Activated CD4-positive, alpha-beta T cell treated with anti-CD3 and anti-CD28 coated beads, Interleukin-2, Interleukin-6, amounts not matched to agents 100 ng/mL and 50 ng/mL, durations not matched to agents 16 hours and 8 hours (primary cell): Measurements from ENCODE around the gene POU2F3.
"Not testable (repeated sequence)": the region's sequence is repeated elsewhere in the genome, so short reads cannot be mapped to it uniquely, and the experiment has no call there.

Experiments
- DNase-seq: peaks from one replicate; pipeline ENCODE4 v3.0.0-alpha.2; 2020

POU2F3 gene

DNA sequence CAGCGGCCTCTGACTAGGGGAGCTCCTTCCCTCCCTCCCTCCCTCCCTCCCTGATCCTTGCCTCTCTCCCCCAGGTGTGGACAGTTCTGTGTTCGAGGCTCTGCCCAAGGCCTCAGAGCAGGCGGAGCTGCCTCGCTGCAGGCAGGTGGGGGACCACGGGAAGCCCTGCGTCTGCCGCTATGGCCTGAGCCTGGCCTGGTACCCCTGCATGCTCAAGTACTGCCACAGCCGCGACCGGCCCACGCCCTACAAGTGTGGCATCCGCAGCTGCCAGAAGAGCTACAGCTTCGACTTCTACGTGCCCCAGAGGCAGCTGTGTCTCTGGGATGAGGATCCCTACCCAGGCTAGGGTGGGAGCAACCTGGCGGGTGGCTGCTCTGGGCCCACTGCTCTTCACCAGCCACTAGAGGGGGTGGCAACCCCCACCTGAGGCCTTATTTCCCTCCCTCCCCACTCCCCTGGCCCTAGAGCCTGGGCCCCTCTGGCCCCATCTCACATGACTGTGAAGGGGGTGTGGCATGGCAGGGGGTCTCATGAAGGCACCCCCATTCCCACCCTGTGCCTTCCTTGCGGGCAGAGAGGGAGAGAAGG is 11.1 kb upstream of the POU2F3 start:
- DNase-seq = no peak

DNA sequence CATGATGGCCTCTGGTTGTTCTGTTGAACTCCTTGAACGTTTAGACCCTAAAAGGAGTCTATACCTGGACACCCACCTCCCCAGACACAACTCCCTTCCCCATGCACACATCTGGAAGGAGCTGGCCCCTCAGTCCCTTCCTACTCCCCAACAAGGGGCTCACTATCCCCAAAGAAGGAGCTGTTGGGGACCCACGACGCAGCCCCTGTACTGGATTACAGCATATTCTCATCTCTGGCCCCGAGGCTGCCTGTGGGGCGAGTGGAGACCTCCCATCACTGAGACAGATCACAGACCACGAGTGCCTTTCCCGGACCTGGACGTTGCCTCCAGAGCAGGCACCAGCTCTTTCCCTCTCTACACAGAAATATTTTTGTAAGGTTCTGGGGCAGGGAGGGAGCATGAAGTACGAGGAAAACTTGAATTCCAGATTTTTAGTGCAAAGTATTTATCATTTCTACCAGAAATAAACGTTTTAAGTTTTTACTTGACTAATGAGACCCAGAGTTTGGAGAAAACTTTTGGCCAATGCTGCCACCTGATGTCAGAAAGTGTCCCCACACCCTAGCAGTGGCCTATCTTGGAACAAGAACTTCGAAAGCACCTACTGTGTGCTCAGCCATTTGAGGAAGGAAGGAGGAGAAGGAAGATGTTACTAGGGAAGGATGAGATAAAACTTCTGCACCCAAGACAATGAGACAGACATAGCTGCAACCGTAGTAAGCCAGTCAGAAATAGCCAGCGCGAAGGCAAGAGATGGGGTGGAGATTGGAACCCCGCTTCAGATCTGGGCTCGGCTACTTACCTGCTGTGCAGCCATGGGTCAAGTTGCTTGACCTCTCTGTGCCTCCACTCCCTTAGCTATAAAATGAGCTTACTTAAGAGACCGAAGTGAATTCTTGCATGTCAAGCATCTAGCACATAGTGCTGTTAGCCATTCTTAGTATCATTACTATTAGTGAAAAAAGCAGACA is 10.2 kb upstream of the POU2F3 start:
- peak; percentile 18 for DNase-seq

DNA sequence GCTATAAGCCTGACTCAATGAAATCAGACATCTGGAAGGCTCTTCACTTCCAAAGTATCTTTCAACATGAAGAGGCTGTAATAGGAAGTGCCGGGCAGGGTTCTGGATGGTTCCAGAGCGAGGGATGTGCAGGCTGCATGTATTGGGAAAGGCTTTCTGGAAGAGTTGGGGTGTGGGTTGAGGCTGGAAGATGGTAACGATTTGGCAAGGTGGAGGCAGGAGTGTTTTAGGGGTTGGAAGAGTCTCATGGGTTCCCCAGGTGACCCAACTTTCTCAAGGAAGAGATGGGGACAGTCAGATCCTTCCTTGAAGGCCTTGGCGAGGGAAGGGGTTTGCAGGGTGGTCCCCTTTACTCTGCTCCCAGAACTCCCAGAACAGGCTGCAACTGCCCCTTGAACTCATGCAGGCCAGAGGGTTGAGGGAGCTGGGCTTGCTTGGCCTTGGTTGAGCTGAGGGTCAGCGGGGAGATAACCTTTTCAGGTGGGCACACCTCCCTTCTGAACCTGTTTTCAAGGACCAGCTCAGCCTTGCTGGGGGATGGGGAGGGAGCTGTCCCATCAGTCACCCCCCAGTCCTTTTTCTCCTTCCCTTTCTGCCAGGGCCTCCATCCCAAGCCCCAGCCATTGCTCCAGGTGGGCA is 9.4 kb upstream of the POU2F3 start:
- DNase-seq = no peak

DNA sequence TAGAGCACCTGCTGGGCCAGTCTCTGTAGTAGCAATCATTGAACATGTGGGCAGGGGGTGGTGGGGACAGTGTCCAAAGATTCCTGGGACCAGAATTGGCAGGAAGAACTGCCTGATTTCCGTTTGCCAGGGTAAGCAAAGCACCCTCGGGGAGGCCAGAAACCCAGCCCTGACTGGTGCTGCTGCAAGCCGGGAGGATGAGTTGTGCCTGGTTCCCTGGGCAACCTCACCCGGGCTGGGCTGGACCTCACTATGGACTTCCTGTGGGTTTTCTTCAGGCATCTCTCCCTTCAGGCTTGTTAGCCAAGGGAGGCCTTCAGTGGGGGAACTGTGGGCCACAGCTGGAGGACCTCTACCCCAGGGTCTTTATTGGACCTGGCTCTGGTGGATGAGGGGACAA is 8.0 kb upstream of the POU2F3 start:
- no peak for DNase-seq

DNA sequence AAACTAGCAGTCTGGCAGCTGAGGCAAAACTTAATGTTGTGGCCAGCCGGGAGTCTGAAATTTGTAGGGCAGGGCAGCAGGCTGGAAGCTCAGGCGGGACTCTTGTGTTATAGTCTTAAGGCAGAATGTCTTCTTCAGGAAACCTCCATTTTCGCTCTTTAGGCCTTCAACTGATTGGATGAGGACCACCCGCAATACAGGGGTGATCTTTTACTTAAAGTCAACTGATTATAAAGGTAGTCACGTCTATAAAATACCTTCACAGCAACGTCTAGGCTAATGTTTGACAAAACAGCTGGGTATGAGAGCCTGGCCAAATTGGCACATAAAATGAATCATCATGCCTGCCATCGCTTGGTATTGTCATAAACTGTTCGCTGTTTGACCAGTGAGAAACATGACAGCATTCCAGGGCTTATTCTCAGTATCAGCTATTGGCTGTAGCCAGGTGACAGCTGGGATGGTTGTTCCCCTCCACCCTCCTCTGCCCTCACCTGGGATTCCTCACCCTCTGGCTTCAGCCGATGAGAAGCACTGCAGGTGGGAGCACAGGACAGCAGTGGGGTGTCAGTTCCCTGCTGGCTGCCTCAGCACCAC is 6.6 kb upstream of the POU2F3 start:
- DNase-seq = no peak

DNA sequence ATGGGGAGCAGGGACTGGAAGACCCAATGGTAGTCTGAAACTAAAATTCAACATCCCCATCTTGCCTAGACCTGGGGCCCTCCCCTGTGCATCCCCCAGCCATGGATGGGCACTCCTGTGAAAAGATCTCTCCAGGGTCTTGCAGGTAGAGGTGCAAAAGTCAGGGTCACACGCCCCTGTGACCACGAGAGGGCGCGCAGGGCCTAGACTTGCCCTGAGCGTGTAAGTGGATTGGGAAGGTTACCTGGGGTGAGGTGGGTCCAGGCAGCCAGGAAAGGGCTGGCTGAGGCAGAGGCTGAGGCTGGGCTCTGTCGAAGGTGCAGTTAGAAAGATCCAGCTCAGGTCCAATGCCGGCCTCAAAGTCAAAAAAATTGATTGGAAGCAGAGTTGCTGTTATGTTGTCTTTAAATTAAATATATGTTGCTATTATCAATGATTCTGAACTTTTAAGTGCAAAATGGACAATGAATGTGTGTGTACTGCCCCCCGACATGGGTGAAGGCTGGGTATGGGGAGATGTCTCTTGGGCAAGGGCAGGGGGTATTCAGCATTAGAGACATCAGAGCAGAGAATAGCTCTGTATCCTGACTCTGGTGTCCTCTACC is 4.8 kb upstream of the POU2F3 start:
- peak; percentile 74 for DNase-seq

DNA sequence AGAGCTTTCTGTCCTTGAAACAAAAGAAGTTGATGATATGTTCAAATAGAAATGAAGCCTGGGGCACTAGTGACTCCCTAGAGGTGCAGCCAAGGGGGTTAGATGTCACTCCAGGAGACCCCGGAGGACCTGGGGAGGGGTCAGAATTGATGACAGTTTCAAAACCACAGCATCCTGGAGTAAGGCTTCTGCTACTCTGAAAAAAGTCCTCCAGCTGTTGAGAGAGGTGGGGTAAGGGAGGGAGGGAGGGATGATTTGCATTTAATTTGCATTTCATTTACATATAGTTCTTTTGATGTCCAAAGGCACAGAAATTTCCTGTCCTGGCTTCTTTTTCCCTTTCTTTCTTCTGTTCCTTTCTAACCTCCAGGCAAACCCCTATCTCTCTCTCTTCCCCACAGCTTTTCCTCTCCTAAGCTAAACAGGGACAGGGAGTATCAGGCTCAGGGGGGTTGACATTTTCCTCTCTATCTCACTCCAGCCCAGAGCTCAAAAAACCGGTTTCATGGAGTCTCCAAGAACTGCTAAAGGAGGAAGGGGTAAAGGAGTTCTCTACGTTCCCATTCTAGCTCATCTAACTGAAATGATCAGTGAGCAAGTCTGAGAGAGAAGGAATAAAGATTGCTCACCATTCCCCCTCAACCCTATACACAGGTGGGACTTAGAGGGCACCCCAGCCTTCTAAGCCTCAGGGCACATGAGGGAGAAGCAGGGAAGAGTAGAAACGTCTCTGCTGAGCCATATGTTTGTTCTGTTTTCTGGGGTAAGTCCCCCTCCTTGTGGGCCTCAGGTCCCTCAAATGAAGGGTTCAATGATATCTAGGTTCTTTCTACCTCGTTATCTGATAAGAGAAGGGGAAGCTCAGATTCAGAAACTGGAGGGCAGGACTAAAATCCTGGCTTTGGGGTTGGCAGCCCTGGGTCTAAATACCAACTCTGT is 3.5 kb upstream of the POU2F3 start:
- peak; percentile 7 for DNase-seq

DNA sequence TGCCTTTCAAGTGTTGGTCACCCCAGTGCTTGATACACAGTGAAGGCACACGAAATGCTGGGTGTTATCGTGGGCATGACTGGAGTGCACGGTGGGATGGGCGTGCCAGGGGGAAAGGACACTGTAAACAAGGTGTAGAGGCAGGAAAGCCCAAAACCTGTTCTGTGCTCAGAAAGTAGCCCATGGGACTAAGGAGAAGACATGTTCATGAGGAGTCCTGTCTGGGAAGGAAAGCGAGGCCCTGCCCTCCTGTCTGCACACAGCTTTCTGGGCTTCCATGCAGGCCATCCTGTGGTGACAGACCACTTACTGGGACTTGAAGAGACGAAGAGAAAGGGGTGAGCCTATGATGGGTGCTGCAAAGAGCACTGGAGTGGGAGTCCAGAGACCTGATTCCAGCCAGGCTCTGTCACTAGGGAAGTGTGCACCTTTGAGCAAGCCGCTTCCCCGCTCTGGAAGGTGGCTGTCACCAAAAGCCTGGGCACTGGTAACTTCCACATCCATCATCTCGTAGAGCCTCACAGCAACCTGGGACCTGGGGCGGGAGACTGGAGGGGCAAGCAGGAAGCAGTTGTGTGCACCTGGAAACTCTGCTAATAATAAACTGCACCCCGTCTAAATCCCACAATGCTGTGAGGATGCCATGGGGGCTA is 846 bp upstream of the POU2F3 start:
- no peak for DNase-seq

DNA sequence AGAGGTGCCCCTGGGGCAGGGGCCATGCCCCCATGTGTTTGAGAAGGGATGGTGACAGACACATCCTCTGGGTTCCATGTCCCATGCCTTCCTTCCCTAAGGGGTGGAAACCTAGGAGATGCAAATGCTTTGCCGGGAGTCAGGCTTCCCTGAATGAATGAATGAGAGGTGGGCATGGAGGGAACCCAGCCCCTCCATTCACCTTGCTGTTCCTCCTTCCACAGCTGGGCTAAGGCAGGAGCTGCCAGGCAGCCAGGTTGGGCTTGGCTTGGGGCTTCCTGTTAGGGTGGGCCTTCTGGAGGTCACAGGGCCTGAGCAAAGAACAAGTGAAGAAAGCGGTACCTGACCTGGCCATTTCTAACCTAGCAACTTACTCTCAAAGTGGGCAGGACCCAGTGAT is 926 bp downstream of the POU2F3 start:
- DNase-seq = no peak

DNA sequence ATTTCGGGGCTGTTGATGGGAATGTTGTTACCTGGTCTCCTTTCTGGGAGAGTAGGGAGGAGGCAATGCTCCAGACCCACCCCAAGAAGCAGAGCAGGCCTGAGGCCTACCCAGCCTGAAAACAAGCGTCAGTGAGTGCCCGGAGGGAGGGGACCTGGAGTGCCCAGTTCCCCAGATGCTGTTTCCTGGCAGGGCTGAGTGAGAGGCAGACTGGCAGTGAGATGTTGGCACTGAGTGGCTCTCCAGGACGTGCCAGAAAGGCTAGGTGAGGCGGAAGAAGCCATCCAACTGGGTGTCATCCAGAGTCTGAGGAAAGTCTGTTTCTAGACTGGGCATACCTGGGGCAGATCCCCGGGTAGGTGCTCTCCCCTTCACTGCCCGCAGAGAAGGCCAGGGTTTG is 1.3 kb downstream of the POU2F3 start:
- no peak for DNase-seq

DNA sequence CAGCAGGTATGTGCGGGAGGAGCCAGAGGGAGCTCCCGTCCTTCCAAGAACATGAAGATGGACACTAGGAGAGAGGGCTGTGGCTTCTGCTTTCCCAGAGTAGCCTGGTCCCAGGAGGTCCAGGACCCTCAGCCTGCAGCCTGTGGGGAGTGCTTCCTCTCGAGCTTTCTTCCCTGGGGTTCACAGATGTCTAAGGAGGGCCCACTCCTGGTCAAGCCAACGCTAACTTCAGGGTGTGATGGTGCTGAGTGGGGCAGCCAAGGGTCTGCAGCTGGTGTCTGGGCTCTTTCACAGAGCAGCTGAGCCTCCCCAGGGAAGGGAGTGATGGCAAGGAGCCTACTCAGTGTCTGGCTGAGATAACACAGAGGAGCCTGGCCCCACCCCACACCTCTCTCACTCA is 3.3 kb downstream of the POU2F3 start:
- no peak for DNase-seq

DNA sequence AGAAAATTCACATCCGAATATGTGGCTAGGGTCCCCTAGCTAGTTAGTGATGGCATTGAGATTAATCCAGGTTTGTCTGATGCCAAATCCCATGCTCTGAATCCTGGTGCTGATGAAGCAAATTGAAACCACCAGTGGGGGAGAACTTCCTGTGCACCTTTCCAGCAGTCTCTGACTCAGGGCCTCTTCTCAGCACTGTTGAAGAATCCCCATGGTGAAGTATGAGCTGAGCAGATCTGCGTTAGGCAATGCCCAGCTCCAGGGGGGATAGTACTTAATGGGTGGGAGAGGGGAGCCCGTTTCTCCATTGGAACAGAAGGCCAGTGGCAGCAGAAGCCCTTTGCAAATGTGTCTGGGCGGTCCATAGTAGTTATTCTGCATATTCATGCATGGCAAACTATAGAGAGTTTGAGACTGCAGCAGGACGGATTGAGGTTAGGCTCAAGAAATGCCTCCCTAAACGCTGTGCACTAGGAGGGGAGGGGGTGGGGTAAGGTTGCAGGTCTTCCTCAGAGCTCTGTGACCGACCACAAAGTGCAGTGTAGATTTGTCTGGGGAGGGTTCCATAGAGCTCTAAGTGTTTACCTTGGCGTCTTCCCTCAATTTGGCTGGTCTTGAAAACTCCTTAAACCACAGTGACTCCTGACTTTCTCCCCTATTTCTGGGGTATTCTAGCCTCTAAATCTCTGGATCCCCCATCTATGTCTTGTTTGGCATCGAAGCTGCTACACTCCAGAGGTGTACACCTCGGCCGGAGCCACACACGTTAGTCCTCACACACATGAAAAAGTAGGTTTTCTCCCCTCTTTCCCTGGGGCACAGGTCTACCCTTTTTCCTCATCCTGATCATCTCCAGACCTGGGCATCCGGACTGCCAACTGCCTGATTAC is 4.8 kb downstream of the POU2F3 start:
- DNase-seq = peak; percentile 38

DNA sequence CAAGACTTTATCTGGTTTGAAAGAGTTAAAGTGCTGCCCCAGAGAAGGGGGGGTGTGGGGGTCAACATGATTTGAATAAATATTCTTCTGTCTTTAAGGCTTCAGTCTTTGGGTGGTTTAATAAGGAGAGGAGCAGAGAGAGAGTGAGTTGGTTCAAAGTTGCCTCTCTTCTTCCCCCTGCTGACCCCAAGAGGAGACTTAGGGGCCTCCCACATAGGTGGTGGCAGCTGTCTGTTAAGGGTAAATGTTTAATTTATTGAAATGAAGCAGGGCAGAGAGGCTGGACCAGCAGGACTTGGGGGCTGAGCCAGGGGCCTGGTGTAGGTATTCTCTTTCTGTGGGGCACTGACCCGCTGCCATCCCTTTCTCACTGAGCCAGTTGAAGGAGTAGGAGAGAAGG is 5.5 kb downstream of the POU2F3 start:
- no peak for DNase-seq

DNA sequence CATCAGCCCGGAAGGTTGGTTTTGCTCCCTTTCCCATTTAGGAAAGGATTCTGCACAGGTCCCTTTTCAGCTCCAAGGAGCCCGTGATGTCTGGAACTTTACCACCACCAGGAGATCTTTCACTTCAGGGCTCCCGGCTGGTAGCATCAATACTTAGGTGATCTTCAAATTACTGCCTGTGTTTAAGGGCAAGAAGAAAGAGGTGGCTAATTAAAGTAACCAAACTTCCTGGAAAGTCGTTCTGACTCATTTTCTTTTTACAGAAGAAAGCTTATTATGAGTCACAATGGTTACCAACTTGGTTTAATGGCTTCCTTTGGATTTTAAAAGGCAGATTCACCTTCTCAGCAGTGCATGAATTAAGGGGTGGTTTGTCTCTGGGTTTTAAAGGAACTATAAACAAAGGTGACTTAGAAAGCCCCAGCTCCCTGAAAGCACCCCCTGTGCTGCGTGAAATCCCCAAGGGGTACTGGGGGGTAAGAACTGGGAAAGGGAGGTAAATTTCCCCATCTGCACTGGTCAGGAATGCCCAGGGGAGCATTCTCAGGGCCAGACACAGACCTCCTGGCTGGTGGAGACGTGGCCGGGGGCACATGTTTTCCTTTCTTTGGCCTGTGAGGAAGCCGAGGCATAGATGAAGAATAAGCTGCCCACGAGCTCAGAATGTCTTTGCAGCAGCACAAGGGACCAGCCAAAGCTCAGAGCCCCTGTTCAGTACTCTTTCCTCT is 8.8 kb downstream of the POU2F3 start:
- peak; percentile 80 for DNase-seq

DNA sequence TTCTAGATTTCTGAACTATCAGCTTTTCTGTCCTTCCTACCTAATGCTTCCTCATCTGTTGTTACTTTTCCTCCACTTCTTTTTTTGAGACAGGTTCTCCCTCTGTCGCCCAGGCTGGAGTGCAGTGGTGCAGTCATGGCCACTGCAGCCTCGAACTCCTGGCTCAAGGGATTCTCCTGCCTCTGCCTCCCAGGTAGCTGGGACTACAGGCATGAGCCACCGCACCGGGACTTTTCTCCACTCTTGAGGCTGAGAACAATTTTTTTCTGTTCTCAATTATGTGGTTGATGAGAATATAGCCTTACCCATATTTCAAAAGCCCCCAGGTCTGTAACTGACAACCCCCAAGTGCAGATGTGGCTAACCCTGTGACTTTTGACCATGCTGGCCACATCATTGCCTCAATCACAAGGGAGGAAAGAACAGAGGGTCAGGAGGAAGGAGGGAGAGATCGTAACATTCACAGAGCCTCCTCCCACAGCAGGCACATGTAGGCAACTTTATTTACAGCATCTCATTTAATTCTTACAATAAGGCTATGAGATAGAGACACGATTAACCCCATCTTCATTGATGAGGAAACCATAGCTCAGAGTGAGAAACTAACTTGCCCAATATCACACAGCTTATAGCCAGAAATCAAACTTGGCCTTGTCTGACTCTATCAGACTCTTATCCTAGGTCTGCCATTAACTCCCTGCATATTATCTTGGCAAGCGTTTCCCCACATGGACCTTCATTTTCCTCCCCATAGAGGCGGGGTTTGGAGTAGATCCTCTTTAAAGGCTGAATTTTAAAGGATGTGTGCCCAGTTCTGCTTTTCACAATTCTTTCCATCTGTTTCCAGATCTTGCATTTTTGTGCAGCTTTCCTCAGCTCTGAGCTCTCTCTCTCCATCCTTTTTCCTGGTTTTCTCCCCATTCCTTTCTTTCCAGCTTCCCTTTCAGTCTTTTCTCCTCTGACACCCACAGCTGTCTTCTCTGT is 9.6 kb downstream of the POU2F3 start:
- no peak for DNase-seq

DNA sequence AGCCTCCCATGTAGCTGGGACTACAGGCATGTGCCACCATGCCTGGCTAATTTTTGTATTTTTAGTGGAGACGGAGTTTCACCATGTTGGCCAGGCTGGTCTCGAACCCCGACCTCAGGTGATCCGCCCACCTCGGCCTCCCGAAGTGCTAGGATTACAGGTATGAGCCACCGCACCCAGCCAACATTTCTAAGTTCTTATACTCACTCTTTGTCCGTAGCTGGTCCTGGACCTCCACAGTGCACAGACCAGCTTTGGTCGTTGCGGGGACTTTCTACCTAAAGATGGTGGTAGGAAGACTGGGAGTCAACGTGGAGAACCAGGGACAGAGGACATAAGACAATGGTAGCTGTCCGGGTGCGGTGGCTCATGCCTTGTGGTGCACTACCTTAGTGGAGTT is 13.4 kb downstream of the POU2F3 start:
- not testable (repeated sequence) for DNase-seq

DNA sequence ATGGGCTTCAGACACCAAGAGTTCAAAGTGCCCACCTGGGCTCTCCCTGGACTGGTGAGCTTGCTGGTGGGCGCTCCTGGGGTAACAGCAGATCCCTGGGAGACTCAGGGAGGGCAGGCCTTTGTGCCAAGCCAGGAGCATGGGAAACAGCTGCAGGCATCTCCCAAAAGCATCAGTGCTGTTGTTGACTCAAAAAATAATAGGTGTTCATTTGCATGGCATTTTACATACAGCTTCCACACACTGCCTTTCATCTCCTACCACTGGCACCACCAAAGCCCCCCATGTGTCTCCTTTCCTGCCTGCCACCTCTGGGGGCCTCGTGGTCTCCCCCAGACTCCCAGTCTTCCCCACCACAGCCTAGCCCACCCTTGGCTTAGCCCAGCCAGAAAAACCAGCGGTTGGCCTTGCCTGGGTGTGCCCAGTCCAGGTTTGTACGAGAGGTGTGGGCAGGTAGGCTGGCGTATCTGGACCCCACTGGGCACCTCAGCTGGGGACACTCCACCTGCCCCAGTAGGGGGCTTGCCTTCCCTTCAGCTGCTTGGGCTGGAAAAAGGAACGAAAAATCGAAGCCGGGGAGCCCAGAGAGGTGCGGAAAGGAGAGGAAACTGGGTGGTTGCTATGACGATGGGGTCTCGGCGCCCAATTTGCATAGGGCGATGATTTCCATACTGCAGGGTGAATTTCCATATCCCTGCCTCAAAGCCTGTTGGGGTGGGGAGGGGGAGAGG is 15.0 kb downstream of the POU2F3 start:
- no peak for DNase-seq

DNA sequence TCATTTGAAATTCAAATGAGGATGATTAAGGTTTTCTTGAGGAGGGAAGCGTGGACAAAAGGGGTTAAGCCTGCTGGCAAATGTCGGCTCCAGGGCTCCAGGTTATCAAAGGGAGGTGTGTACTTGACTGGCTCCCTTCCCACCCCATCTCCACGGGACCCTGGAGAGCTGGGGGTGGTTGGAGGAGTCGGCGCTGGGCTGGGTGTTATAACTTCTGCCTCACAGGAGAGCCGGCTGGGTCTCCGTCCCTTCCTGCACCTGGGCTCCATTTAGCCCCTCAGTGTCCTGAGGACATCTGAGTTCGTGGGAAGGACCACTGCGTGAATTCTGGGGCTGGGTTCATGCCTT is 15.6 kb downstream of the POU2F3 start:
- DNase-seq = no peak
